WI38 (cell line): ENCODE measurements around the gene LIAS.

Experiments used
- H3K4me3 ChIP-seq: 2 replicates; pipeline ENCODE4 v1.5.1; 2011; ENCODE audit warnings: low read depth, mild to moderate bottlenecking, control low read depth, low read length
- CTCF ChIP-seq: IDR thresholded peaks from 2 replicates; pipeline ENCODE4 v1.5.1; 2012; ENCODE audit warnings: low read depth, mild to moderate bottlenecking, control low read depth, low read length

LIAS gene

GRCh38 chr4:39486221-39486804 is 27.5 kb downstream of the LIAS start:
- H3K4me3 ChIP-seq: no peak overlapping the region
- no peak for TF ChIP-seq CTCF

GRCh38 chr4:39490322-39490721 is 31.5 kb downstream of the LIAS start:
- TF ChIP-seq CTCF: no peak
- no peak overlapping the region for H3K4me3 ChIP-seq

- TF ChIP-seq CTCF: no peak
- H3K4me3 ChIP-seq: no peak overlapping the region
Measured at GRCh38 chr4:39494354-39494753, 35.5 kb downstream of the LIAS start.

- no peak for TF ChIP-seq CTCF
- H3K4me3 ChIP-seq: no peak overlapping the region
Measured at GRCh38 chr4:39495446-39496213, 36.8 kb downstream of the LIAS start.

- H3K4me3 ChIP-seq: no peak overlapping the region
- TF ChIP-seq CTCF: no peak
Measured at GRCh38 chr4:39497909-39498726, 39.3 kb downstream of the LIAS start.

- no peak overlapping the region for H3K4me3 ChIP-seq
- TF ChIP-seq CTCF: no peak
Measured at GRCh38 chr4:39498727-39499020, 39.8 kb downstream of the LIAS start.
